Inferior parietal cortex (tissue), 1 donor: Measurements from ENCODE around the gene TRIM66.

Experiments
- DNase-seq: peaks from one replicate; pipeline ENCODE4 v3.0.0-alpha.2; 2016; ENCODE audit errors: extremely low spot score

Gene TRIM66

DNA sequence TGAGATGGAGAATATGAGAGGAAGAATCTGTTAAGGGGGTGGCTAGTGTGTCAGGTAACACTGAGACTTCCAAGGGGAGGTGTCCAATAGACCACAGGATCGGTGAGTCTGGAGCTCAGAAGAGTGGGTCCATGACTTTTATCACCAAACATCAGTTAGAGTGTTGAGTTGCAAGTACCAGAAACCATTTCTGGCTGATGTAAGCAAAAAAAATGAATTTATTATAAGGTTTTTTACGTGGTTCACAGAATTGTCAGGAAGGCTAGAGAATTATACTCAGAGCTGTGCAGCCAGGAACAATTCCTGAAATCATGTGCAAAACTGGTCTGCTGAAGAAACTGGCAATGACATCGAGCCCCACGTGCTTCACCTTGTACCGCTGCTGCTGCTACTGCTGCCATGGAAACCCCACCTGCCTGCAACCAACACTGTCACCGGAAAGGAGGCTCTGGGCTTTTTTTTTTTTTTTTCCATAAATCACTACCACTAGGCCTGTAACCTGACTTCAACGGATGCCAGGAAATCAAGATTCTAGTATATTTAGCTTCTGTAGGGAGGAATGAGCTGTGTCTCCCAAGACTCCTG, 71.8 kb downstream of the TRIM66 start:
- no peak for DNase-seq

DNA sequence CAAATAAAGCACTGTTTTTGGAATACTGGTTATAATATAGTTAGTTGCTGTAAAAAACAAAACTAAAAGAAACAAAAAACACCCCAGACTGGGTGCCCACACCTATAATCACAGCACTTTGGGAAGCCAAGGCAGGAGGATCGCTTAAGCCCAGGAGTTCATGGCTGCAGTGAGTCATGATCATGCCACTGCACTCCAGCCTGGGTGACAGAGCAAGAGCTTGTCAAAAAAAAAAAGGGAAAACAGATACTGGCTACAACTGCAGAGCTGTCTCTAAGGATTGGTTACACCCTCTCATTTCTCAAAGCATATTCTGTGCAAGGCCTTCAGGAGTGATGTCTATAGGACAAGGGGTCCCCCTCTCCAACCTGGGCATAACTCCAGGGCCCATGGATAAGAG, 73.8 kb downstream of the TRIM66 start:
- no peak for DNase-seq

DNA sequence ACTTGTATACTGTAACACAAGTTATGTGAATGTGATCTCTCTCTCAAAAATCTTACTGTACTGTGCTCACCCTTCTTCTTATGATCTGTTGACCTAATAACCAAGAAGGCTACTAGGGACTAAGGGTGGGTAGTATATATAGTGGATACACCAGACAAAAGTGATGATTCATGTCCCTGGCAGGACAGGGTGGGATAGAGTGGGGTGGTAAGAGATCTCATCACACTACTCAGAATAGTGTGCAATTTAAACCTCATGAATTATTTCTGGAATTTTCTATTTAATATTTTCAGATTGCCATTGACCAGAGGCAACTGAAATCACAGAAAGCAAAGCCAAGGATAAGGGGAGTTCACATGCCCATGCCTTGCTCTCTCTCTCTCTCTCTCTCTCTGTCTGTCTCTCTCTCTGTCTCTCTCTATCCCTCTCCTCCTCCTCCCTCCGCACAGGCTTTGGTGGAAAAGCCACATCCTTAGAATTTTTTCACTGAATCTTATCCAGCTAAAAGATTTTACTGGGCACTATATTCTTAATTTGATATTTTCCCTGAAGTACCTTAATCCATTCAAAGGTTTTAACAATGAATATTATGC, 76.4 kb downstream of the TRIM66 start:
- no peak for DNase-seq

DNA sequence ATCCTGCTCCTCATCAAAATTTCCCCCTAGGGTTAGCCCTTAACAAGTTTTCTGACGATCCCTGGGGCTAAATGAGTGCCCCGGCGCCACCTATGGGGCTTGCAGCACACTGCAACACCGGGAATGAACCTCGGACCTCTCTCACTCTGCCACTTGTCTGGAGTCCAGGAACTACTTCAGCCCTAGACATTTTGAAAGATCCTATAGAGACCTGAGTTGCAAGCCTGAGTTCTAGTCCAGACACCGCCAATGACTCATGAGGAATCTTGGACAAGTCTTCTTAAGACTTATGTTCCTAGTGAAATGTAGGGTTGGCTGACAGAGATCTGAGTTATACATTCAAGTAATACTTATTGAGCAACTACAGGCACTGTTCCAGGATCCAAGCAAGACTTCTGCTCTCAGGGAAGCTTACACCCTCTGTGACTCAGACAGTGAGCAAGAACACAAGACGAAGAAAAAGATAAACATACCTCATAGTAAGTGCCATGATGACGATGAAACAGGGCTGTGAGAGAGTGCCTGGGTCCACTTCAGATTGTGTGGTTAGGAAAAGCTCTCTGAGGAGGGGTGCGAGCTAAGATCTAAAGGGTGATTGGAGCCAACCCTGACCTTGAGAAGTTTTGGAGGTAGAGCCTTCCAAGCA, 78.3 kb downstream of the TRIM66 start:
- DNase-seq: no peak

DNA sequence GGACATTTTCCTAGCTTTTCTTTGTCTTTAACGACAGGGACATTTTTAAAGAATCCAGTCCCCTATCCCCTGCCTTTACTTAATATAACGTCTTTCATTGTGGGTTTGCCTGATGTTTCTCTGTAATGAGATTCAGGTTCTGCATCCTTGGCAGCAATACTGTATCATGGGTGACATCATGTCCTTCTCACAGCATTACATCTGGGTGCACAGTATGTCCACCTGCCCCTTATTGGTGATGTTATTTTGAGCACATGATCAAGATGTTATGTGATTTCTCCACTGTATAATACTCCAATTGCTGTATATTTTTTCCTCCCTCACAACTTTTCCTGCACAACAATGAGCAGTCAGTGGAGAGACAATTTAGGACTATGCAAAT, 78.8 kb downstream of the TRIM66 start:
- no peak for DNase-seq

DNA sequence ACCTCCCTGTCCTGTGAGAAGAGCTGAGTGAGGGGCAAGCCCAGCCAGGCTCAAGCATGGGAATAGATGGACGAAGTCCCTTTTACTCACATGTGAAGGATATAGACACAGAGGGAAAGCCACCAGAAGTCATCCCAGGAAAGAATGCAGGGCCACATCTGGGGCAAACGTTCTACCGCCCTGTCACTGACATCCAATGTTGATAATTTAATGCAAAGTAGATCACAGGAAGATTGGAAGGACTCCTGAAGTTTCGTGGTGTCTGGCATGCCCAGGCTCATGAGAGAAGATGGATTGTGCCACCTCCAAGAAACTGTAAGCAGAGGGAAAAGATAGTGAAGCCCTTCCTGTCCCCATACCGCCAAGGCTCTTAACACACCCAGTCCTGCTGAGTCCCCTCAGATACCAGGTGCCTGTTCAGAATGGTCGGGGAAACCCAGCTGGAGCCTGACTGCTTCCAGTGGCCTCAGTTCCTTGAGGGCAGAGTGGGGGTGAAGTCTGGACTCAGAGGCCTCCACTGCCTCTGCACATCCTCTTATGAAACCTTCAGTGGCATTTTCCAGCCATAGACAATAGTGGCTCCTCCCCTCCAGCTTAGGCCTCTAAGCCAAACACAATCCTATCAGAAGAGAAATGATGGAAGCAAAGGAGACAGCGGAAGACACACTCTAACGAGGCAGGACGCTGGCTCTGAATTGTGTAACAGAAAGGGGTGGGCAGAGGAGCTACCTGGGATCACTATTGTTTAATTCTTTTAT, 80.9 kb downstream of the TRIM66 start:
- no peak for DNase-seq

DNA sequence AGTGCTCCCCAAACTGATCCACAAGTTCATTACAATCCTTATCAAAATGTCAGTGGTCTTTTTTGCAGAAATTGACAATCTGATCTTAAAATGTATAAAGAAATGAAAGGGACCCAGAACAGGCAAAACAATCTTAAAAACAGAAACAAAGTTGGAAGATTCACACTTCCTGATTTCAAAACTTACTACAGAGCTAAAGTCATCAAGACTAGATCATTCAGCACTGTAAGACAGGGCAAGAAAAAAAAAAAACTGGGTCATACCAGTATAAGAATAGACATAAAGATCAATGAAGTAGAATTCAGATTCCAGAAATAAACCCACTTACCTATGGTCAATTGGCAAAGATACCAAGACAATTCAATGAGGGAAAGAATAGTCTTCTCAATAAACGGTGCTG, 84.0 kb downstream of the TRIM66 start:
- DNase-seq: no peak

DNA sequence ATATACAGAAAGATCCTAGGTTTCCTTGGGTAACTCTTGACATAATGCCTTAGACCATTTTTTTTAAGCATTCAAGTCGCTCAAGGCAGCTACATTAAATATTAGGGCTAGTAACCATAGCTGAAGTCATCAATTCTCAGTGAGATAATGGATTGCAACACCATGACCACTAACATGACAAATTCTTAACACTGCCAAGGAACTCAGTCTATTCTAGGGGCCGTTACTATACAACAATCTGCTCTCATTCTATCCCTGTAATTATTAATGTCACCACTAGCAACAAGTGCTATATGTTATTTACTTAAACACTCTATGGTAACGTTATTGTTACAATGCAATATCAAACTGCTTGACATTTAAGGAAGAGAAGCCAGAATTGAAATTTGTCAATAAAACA, 85.3 kb downstream of the TRIM66 start:
- DNase-seq: no peak

DNA sequence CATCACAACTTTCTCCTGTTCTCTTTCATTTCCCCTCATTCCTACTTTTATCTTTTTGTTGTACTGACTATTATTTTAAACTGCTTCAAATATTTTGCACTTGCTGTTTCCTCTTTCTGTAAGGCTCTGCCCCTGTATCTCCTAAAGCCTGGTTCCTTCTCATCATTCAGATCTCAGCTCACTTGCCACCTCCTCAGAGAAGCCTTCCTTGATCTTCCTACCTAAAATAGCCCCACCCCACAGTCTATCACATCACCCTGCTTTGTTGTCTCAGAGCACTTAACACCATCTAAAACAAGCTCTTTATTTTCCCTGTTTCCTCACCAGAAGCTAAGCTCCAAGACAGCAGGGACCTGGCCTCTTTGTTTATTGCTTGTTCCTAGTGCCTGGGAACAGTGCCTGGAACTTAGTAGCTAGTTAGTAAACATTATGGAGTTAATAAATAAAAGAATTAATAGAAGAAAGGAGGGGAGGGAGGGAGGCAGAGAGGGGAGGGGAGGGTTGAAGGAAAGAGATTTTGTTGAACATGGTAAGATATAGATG, 85.9 kb downstream of the TRIM66 start:
- DNase-seq: no peak

DNA sequence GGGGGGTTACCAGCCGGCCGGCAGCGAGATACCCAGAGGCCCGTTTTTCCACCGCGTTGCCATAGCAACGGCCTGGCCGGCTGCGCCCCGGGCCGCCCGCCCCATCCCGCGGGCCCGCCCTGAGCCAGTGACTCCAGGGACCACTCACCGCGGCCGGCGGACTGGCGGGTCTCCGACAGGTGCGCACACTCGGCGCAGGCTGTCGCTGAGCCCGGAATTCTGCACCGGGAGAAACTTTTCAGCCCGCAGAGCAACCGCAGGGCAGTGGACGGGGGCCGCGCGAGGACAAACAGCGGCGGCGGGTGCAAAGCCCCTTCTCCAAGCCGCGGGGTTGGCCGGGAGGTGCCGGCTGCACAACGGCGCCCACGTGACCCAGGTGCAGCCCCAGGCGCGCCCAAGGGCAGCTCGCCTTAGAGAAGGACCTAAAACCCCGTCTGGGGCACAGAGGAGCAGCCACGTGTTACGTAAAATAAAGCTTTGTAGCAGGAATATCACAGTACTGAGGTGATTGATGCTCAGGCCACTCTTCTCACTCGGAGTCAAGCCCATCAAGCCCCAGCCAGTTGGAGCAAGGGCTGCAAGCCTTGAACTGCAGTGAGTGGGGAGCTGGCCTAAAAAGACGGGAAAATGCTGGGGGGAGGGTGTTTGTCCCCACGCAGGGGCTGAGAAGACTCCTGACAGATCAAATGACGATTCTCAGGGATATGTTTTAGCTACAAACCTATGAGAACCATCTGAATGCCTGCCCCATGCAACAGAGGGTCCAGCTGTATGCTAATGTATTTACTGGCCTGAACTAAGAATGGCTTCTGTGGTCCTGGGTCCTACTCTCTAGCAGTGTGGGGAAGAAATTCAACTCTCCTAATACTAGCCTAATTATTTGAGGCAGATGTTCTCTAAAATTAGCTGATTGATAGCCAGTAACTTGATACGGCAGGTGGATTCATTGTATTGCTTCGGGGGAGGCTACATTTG, 88.2 kb downstream of the TRIM66 start, which contains the start of gene STK33:
Gene STK33, minus strand, starts transcription at position 294 of the 975 bp plus-strand sequence. CDS start 119,323 bp downstream, outside the sequence.
- DNase-seq: no peak

DNA sequence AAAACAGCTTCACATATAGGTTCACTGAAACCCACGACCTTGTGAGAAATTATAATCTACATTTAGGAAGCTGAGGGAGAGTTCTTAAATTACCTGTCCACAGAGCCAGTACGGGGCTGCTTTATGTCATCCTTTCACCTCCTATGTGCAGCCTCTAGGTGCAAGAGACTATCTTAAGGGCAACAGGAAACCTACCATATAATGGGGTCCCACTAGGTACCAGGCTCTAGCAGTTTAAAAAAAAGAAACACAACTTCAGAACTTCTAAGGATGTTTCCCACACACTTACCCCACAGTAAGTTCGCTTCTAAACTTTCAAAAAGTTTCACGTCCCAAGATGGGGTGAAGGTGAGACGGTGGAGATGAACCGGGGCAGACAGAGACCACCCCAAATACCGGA, 89.0 kb downstream of the TRIM66 start:
- DNase-seq: no peak

DNA sequence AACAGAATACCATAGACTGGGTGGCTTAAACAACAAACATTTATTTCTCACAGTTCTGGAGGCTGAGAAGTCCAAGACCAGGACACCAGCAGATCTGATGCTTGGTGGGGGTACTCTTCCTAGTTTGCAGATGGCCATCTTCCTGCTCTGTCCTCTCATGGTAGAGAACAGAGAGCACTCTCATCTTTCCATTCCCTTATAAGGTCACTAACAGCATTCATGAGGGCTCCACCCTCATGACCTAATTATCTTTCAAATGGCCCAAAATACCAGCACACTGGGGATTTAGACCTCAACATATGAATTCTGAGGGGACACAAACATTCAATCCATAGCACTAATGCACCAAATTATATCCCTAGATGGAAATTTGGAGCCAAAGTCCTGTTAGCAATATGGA, 94.5 kb downstream of the TRIM66 start:
- DNase-seq: no peak

DNA sequence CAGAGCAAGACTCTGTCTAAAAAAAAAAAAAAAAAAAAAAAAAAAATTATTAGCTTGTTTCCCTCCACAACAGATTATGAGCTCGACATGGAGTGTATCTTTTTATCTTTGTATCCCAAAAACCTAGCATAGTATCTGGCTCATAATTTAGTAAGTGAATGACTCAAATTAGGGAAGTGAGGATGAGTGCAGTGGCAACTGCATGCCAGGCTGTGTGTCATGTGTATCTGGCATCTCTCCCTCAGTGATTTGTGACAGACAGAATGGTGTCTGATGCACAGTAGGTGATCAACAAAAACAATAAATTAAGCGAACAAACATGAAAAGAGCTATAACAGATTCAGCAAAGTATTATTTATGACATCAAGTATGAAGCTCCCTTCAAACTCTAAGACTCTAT, 95.7 kb downstream of the TRIM66 start:
- no peak for DNase-seq

DNA sequence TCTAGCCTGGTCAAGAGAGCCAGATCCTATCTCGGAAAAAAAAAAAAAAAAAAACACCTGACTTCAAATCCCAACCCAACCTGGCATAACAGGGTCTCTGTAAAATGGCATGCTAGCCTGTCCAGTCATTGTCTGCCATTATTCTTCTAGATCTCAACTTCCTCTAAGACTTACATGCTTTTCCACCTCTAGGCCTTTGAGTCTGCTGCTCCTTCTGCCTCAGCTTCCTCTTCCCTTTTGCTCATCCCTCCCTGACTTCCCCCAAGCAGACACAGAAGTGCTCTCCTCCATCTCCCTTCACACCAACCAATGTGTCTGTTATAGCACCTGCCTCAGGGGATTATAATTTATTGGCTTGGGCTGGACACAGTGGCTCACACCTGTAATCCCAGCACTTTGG, 96.3 kb downstream of the TRIM66 start:
- no peak for DNase-seq

DNA sequence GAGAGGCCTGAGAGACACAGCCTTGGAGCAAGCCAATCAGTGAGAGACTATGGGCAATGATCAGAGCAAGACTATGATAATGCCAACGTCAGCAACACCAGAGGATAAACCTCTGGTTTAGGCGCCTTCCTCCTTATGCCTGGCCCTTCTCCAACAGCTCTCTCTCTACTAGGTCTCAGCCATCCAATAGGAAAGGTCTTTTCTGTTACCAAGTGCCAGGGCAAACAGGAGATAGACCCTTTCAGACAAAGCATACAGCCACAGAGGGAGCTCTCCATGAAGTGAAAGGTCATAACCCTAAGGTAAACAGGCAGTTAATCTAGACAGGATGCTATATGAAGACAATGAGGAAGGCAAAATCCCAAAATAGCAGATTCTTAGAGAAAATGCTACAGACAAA, 98.0 kb downstream of the TRIM66 start:
- DNase-seq: no peak

DNA sequence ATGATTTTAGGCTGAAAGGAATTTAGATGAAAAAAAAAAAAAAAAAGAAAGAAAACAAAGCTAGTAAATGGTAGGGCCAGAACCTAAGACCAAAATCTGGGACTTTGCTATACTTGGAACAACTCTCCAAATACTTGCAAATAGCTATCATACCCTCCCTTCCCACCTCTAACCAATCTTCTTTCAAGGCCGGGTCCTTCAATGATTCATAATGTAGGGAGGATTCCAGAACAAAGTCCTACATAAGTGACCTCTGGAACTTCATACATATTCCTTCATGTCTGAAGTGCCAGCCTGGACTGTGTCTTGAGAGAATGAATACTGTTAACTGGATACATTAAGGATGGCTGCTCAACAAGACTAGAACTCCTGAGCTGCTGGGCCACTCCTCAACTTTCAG, 98.4 kb downstream of the TRIM66 start:
- DNase-seq: no peak

DNA sequence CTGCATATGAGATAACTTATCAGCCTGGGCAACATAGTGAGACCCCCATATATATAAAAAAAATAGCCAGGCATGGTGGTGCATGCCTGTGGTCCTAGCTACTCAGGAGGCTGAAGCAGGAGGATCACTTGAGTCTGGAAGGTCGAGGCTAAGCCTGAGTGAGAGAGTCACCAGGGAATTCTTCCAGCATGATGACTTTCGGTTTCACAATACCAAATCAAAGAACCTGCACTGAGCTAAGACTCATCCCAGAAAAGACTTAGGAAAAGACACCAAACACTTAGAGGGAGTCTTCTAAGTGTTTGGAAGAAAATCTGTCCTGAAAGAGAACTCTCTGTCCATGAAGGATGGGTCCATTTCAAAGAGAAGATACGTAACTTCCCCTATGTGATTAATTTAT, 101.2 kb downstream of the TRIM66 start:
- DNase-seq: no peak

DNA sequence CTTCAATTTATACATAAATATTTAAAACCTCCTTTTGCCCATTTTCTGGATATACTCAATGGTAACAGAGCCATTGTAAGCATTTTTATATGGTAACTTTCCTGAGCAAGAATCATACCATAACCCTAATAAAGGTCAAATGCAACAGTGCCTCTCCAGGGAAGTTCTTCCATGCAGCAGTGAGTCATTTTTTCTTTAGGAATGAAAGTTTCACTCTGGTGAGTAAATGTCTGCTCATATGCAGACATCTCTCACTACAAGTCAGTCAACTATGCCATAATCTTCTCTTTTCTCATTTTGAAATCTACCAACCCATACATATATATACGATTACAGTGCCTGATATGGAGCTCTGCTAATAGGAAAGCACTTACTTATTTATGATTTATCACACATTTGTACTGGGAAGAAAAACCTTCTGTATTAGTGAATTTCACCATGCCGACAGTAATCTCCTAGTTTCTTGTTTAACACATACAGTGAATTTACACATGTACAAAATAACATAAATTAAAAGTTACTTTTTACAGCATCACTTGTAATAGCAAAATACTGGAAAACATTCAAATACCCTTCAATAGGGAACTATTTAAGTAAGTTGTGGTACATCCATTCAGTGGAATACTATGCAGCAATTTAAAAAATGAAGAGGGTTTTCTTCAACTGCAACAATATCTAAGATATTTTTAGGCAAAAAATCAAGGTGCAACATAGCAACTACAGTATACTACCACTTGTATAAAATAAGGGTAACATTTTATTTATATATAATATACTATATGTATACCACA, 104.5 kb downstream of the TRIM66 start:
- DNase-seq: no peak

DNA sequence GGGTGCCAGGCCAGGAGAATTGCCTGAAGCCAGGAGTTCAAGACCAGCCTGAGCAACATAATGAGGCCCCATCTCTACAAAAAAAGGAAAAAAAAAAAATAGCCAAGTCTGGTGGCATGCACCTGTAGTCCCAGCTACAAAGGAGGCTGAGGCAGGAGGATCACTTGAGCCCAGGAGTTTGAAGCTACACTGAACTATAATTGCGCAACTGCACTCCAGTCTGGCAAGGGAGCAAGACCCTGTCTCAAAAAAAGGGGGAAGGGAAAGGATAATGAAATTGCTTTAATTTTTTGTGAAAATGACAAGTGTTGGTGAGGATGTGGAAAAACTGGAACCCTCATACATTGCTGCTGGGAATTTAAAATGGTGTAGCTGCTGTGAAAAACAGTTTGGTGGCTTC, 107.7 kb downstream of the TRIM66 start:
- no peak for DNase-seq

DNA sequence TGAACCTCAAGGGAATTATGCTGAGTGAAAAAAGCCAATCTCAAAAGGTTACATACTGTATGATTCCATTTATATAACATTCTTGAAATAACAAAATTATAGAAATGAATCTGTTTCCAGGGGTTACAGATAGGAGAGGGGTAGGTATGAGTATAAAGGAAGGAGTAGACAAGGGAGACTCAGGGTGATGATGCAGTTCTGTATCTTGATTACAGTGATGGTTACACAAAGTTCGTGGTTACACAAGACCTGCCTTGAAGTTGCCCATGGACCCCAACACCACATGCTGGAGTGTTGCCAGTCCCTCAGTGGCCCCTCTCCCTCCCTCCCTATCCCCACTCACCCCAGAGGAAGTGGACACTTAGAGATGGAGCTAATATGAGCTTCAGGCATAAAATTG, 108.7 kb downstream of the TRIM66 start:
- no peak for DNase-seq
